Activated T-cell treated with anti-CD3 and anti-CD28 coated beads, Interleukin-2, amount 50 U/mL, for 1 hour (primary cell): ENCODE measurements around the gene ABCC1.

ENCODE experiments used
- DNase-seq: peaks from one replicate; pipeline ENCODE4 v3.0.0-alpha.2; 2020

Gene ABCC1

DNA sequence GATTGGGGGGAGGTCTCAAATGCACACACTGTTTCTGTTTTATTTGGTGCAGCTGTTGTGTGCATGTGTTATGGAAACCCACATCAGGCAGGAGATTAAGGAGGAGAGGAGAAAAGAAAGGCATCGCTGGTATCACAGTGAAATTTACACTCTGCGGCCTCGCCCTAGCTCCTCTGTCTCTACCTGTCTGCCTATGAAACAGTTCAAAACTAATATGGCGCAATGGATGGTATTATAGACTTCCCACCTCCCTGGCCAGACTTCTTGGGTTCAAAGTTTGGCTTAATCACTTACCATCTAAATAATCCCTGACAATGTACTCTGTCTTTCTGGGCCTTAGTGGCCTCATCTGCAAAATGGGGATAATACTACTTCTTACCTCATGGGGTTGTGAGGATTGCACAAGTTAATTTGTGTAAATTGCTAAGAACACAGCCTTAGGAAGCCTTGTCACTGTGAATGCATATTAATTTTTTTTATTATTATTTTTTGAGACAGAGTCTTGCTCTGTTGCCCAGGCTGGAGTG, 1.4 kb upstream of the ABCC1 start:
- no peak for DNase-seq

DNA sequence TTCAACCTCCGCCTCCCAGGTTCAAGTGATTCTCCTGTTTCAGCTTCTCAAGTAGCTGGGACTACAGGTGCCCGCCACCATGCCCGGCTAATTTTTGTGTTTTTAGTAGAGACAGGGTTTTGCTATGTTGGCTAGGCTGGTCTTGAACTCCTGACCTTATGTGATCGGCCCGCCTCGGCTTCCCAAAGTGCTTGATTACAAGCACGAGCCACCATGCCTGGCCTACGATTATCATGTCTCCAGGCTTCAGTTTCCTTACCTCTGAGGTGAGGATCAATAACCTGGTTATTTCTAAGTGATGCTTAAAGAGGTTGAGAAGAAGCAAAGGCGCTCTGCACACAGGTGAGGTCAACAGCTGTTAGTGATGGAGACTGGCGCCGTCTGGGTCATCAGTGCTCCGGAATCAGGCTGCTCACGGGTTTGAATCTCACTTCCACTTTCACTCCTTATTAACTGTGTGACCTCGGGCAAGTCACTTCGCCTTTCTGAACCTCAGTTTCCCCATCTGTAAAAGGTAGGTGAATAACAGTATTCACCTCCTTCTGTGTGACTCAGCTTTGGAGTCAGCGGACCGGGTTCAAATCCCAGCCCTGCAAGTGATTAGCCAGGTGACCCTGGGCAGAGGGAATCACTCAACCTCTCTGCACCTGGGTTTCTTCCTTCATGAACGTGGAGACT, 745 bp upstream of the ABCC1 start:
- no peak for DNase-seq

- peak; percentile 60 for DNase-seq
Observed at GRCh38 chr16:15950161-15950854, 892 bp downstream of the ABCC1 start.

DNA sequence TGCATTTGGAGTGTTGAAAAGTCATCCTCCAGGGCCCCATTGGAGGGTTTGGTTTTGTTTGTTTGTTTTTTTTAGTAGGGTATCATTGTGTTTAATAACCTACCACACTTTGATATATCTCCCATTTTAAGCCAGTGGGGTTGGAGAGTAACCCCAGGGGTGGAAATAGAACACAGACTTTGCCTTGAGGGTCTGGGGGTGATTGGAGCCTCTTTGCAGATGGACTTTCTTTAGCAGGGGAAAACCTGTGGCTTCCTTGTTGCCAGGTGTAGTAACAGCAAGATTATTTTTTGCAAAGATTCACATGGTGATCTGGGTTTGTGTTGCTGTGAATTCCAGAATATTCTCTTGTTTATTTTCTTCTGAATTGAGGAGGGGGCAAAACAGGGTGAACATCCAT, 1.5 kb downstream of the ABCC1 start:
- no peak for DNase-seq

DNA sequence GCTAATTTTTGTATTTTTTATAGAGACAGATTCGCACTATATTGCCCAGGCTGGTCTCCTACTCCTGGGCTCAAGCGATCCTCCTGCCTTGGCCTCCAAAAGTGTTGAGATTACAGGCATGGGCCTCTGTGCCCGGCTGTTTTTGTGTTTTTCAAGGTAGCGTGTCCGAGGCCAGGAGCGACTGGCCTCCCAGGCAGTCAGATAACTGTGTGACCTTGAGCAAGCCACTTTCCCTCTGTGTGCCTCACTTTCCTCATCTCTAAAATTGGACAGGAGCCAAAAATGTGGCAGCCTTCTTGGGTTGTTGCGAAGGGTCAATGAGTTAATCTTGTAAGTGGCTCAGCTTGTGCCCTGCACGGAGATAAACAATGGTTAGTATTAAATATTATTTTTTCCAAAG, 2.4 kb downstream of the ABCC1 start:
- DNase-seq: no peak

DNA sequence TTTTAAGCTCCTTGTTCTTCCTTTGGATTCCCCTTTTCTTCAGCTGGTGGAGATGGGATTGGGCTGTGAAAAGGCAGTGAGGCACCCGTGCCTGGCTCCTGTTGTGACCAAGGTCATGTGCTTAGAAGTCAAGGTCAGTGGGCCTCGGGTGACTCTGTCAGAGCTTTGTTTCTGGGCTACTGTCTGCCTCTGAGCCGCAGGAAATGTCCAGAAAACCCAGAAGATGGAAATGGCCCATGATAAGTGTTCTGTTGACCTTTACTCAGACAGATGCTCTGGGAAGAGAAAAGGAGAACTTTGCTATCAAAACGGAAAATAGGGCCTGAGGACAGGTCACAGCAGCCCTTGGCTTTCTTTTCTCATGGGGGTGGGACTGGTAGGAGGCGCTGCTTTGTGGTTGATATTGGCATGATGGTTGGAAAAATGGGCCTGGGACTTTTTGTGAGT, 2.9 kb downstream of the ABCC1 start:
- no peak for DNase-seq

DNA sequence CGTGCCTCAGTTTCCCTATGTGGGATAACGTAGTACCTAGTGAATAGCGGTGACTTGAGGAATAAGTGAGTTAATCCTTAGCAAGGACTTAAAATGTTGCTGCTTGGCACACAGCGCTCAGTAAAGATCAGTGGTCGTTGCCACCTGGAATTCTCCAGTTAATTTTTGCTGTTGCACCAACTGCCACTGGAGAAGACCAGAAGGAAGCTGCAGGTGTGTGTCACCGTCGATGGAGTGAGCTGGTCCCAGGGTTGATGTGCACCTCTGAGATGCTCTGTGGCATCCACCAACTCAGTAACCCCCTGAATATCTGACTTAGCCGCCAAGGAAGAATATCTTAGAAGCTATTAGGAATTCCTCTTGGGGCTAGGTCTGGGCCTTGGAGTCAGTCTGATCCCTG, 4.1 kb downstream of the ABCC1 start:
- no peak for DNase-seq

GRCh38 chr16:15953929-15954813, 4.8 kb downstream of the ABCC1 start:
- no peak for DNase-seq

GRCh38 chr16:15954814-15955151, 5.4 kb downstream of the ABCC1 start:
- no peak for DNase-seq

GRCh38 chr16:15955425-15955824, 6.0 kb downstream of the ABCC1 start:
- no peak for DNase-seq

DNA sequence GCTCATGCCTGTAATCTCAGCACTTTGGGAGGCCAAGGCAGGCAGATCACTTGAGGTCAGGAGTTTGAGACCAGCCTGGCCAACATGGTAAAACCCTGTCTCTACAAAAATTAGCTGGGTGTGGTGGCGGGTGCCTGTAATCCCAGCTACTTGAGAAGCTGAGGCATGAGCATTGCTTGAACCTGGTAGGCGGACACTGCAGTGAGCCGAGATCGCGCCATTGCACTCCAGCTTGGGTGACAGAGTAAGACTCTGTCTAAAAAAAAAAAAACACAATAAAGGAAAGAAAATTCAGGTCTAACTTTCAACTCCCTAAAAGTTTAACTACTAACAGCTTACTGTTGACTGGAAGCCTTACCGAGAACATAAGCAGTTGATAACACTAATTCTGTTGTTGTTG, 6.7 kb downstream of the ABCC1 start:
- peak; percentile 38 for DNase-seq

DNA sequence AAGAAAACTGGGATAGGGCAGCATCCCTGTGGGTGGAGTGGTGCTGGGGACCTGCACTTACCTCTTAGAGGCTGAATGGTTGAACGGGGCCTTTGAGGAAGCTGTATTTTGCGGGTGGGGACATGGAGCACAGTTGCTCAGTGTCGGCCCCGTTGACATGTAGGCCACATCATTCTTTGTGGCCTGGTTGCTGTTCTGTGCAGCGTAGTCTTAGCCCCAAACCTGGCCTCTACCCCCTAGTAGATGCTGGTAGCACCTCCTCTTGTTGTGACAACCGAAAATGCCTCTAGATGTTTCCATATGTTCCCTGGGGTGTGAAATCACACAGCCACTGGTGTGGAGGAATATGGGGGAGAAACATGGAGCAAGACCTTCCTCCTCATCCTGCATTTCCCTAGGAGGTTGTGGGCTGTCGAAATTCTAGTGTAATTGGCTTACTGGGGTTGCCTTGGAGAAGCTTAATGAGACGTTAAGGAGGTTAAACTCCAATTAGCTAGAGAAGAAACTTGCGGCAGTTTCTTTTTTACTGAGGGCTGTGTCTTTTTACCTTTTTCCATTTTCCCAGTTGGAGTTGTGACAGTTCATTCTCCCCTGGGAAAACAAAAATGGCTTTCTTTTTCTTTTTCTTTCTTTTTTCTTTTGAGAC, 9.4 kb downstream of the ABCC1 start:
- no peak for DNase-seq

- no peak for DNase-seq
Observed at GRCh38 chr16:15960124-15960971, 10.9 kb downstream of the ABCC1 start.

DNA sequence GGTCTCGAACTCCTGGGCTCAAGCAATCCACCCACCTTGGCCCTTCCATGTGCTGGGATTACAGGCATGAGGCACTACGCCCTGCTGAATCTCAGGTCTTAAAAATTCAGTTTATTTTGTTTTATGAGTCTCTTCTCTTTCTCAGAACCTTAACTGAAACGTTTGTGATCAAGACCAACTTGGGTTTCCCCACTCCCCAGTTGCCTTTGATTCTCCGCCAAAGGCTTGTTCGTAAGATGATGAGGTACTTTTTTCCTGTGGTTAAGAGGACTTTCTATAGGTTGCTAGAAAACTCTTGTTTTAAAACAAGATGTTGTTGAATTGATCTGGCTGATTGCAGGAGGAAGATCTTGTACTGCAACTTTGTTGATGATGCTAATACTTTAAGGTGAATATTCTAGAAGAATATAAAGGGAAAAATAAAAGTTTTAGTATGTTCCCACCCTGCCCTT, 11.7 kb downstream of the ABCC1 start:
- DNase-seq: peak; percentile 58

GRCh38 chr16:15961571-15962090, 12.2 kb downstream of the ABCC1 start:
- DNase-seq: no peak

GRCh38 chr16:15963307-15963910, 14.0 kb downstream of the ABCC1 start:
- DNase-seq: no peak

DNA sequence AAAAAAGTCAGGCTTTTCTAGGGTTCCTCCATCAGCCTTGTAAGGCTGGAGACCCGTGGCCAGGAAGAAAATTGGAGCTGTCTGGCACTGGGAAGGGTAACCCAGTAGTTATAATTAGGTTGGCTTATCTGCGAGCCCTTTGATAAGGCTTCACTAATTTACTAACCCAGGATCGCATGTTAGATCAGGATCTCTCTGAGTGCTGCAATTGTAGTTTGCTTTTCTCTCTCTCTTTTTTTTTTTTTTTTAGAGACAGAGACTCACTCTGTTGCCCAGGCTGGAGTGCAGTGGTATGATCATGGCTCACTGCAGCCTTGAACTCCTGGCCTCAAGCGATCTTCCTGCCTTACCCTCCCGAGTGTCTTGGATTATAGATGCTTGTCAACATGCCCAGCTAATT, 17.0 kb downstream of the ABCC1 start:
- DNase-seq: no peak

GRCh38 chr16:15966836-15967546, 17.6 kb downstream of the ABCC1 start:
- DNase-seq: no peak

GRCh38 chr16:15967655-15968315, 18.4 kb downstream of the ABCC1 start:
- no peak for DNase-seq

GRCh38 chr16:15970202-15970601, 20.8 kb downstream of the ABCC1 start:
- no peak for DNase-seq
